Peyer's patch (tissue), 4 donors: ENCODE measurements around the gene SURF4.

Experiments
- POLR2A ChIP-seq, 2 donors: fragments of 450-650 bp; IDR thresholded peaks; one replicate each; pipeline ENCODE4 v1.5.1; 2017; ENCODE audit warnings: antibody characterized with exemption in 2 of 2, mild to moderate bottlenecking in 2 of 2, moderate library complexity in 2 of 2
- TF ChIP-seq, protein P1 (sequence below), 6 experiments: fragments of 450-650 bp in 4 of 6; fragments of 200-600 bp in 2 of 6; sonication (generic) in 1 of 6; IDR thresholded peaks; one replicate each; pipeline ENCODE4 v1.5.1; 2017 to 2019; ENCODE audit warnings: antibody characterized with exemption in 6 of 6, mild to moderate bottlenecking in 3 of 6, moderate library complexity in 1 of 6

DNA sequence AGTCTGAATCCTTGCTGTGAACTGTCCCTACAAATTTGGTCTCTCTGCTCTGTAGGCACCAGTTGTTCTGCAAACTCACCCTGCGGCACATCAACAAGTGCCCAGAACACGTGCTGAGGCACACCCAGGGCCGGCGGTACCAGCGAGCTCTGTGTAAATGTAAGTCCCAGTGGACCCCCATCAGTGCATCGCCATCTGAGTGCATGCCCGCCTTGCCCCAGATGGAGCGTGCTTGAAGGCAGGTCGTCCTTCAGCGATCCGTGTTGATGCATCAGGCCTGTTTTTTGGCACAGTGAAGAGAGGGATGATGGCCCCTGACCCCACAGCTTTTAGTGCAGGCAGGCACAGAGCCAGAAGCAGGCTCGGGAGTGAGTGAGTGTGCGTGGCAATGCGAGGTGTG lies 18.2 kb downstream of the SURF4 start:
- TF ChIP-seq, protein P1, sequence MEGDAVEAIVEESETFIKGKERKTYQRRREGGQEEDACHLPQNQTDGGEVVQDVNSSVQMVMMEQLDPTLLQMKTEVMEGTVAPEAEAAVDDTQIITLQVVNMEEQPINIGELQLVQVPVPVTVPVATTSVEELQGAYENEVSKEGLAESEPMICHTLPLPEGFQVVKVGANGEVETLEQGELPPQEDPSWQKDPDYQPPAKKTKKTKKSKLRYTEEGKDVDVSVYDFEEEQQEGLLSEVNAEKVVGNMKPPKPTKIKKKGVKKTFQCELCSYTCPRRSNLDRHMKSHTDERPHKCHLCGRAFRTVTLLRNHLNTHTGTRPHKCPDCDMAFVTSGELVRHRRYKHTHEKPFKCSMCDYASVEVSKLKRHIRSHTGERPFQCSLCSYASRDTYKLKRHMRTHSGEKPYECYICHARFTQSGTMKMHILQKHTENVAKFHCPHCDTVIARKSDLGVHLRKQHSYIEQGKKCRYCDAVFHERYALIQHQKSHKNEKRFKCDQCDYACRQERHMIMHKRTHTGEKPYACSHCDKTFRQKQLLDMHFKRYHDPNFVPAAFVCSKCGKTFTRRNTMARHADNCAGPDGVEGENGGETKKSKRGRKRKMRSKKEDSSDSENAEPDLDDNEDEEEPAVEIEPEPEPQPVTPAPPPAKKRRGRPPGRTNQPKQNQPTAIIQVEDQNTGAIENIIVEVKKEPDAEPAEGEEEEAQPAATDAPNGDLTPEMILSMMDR (IDR thresholded peaks at IDR 0.05): no peak
- no peak for TF ChIP-seq POLR2A (IDR thresholded peaks at IDR 0.05)
